Effector memory CD8-positive, alpha-beta T cell (primary cell): Measurements from ENCODE around the gene NAV3.
"Not testable (repeated sequence)": the region's sequence is repeated elsewhere in the genome, so short reads cannot be mapped to it uniquely, and the experiment has no call there.

Source experiments
- ATAC-seq: fragments of 150-1000 bp; cut with Tn5 transposase; replicated peaks from 2 replicates; pipeline ENCODE4 v1.10.0; 2021; ENCODE audit warnings: mild to moderate bottlenecking, moderate library complexity
- DNase-seq, 3 experiments: peaks; one replicate each; pipeline ENCODE4 v3.0.0; 2021
- H3K27ac Mint-ChIP-seq, 2 donors: one replicate each; pipeline ENCODE4 v1.8.0; 2022; ENCODE audit warnings: mild to moderate bottlenecking in 2 of 2, mixed read lengths in 2 of 2, moderate library complexity in 2 of 2
- H3K27me3 Mint-ChIP-seq, 2 donors: one replicate each; pipeline ENCODE4 v1.8.0; 2022; ENCODE audit warnings: mixed read lengths in 2 of 2
- H3K36me3 Mint-ChIP-seq: one replicate; pipeline ENCODE4 v1.8.0; 2022; ENCODE audit warnings: mild to moderate bottlenecking, moderate library complexity, mixed read lengths; ENCODE audit not compliant: insufficient read depth
- H3K4me1 Mint-ChIP-seq, 2 donors: one replicate each; pipeline ENCODE4 v1.8.0; 2022; ENCODE audit warnings: low read depth in 2 of 2, mixed read lengths in 2 of 2
- H3K4me3 Mint-ChIP-seq, 2 donors: one replicate each; pipeline ENCODE4 v1.8.0; 2022; ENCODE audit warnings: mild to moderate bottlenecking in 2 of 2, mixed read lengths in 2 of 2, moderate library complexity in 2 of 2
- H3K9me3 Mint-ChIP-seq, 2 donors: one replicate each; pipeline ENCODE4 v1.8.0; 2022; ENCODE audit warnings: mixed read lengths in 2 of 2

The NAV3 gene

DNA sequence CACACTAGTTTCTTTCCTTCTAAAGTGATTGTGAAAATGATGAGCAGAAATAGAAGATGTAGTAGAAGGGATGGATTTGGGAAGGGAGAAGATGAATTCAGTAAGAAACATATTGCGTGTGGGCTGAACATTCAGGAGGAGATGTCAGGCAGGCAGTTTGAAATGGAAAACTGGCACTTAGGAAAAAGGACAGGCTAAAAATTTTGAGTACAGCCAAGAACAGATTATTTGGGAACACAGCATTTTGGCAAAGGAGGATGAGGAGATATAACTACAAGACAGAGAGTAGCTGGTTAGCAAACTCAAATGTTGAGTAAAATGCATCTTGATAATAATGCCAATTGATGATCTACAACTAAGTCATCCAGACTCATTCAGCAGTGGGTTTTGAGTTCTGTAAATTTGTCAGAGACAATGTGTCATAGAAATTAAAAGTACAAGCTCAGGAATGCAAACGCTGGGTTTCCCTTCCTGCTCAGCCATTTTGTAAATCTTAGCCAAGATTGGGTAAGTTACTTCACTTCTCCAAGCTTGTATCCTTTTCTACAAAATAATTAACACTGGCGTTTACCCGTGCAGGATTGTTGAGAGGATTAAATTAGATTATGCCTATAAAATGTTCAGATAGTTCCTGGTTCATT lies 255.0 kb downstream of the NAV3 start:
- H3K36me3 Mint-ChIP-seq: no peaks in the 10 kb centered on the region

DNA sequence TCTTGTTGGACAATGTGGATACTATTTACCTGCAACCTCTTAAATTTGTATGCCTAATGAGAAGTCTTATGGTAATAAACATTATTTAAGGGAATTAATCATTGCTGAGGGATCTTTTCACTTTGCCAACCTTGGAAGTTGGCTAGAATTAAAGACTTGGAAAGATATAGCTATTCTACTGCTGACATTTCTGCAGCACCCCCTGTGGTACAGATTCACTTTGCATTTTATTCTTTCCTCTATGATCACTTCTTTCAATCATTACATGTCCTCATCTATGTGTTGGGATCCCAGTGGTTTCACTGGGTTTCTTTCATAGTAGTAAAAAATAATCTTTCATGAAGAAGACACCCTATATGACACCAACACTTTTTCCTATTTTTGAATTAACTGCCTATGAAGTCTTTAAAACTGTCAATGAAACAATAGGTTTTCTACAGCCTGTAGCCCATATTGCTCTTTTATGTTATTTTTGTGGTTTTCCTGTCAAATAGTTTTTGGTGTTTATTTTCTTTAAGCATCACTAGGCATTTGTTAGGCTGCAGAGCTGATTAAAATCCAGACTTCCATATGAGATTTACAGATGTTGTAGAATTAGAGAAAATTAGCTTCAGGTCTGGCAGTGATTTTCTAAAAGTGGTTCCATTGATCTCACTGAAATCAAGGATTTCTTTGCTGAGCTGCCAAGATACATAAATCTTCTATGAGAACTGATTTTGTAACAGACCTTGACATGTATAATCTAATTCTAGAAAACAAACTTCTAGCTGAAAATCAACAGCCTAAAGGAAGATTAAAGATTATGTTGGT lies 256.1 kb downstream of the NAV3 start:
- DNase-seq (no peak), ATAC-seq (no peak)
- peaks cover 0 to 1% of the 10 kb centered on the region in 2 donors for H3K9me3 Mint-ChIP-seq
- H3K27ac Mint-ChIP-seq: no peak overlapping the region
- H3K4me1 Mint-ChIP-seq: no peaks in the 10 kb centered on the region
- H3K36me3 Mint-ChIP-seq: no peaks in the 10 kb centered on the region
- no peaks in the 10 kb centered on the region for H3K27me3 Mint-ChIP-seq
- no peak overlapping the region for H3K4me3 Mint-ChIP-seq

More for the DNA sequence above, 255.0 kb downstream of the NAV3 start:
- no peak overlapping the region for H3K27ac Mint-ChIP-seq
- H3K9me3 Mint-ChIP-seq: peaks cover 0 to 1% of the 10 kb centered on the region in 2 donors
- H3K4me3 Mint-ChIP-seq: no peak overlapping the region
- no peaks in the 10 kb centered on the region for H3K4me1 Mint-ChIP-seq
- no peak for DNase-seq
- ATAC-seq: no peak
- no peaks in the 10 kb centered on the region for H3K27me3 Mint-ChIP-seq

GRCh38 chr12:78087363-78087675 lies 256.6 kb downstream of the NAV3 start:
- ATAC-seq: no peak
- no peaks in the 10 kb centered on the region for H3K4me1 Mint-ChIP-seq
- H3K27ac Mint-ChIP-seq: no peak overlapping the region
- DNase-seq: no peak
- H3K9me3 Mint-ChIP-seq: peaks cover 0 to 1% of the 10 kb centered on the region in 2 donors
- no peaks in the 10 kb centered on the region for H3K27me3 Mint-ChIP-seq
- H3K4me3 Mint-ChIP-seq: no peak overlapping the region
- no peaks in the 10 kb centered on the region for H3K36me3 Mint-ChIP-seq

GRCh38 chr12:78088391-78088832 lies 257.7 kb downstream of the NAV3 start:
- Mint-ChIP-seq H3K4me3 (no peak overlapping the region), H3K27ac (no peak overlapping the region), H3K9me3 (peaks cover 0 to 1% of the 10 kb centered on the region in 2 donors), H3K36me3 (no peaks in the 10 kb centered on the region), H3K27me3 (no peaks in the 10 kb centered on the region), H3K4me1 (no peaks in the 10 kb centered on the region)
- ATAC-seq: no peak
- no peak for DNase-seq

DNA sequence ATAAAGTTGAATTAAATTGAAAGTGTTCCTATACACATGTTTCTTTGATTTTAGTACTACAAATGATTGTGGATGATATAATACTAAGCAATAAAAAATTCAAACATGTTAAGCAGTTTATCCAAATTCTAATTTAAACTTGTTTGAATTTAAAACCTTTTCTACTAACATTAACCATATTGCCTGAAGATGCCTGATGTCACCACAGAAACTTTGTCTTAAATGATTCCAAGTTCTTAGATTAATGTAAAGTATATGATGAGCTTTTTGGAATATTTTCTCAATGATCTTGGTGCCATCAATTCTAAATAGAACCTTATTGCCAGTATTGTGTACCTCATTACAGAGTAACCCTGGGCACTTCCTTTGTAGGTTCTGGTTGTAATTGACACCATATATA lies 259.6 kb downstream of the NAV3 start:
- no peak overlapping the region for H3K4me3 Mint-ChIP-seq

GRCh38 chr12:78095623-78096022 lies 264.9 kb downstream of the NAV3 start:
- Mint-ChIP-seq H3K27ac (no peak overlapping the region), H3K36me3 (no peaks in the 10 kb centered on the region), H3K27me3 (no peaks in the 10 kb centered on the region), H3K4me1 (no peaks in the 10 kb centered on the region), H3K9me3 (peaks cover 3 to 12% of the 10 kb centered on the region in 2 donors), H3K4me3 (no peak overlapping the region)
- DNase-seq (no peak), ATAC-seq (no peak)

More for the DNA sequence above, 259.6 kb downstream of the NAV3 start:
- DNase-seq: no peak
- Mint-ChIP-seq H3K4me1 (no peaks in the 10 kb centered on the region), H3K27me3 (no peaks in the 10 kb centered on the region), H3K9me3 (peaks cover 2 to 3% of the 10 kb centered on the region in 2 donors), H3K36me3 (no peaks in the 10 kb centered on the region), H3K27ac (no peak overlapping the region)
- ATAC-seq: no peak

DNA sequence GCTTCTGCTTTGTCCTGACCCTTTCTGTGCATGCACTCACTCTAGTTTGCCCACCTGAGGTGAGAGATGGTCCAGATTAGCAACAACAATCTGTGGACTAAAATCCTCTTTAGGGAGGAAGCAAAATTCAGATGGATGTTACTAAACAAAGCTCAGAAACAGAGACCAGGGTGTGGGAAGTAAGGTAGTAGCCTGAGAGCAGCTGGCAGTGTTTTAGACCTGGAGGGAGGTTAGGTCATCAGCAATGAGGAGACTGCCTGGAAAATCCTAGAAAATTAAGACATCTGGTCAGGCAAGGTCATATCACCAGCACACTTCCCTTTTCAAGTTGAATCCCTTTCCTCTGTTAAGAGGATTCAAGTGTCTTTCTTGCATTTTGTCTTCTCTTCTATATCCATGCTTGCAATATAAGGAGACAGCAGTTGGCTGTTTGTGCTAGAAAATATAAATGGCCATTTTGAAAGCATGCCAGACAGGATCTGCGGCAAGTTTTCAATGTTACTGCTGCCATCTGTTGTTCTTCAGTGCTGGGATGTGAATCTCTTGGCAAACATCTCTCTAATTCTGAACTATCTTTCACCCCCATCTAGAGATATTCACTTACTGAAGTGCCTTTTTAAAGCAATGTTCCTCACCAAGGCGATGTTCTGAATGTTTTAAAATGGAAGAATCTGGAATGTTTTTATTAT lies 266.4 kb downstream of the NAV3 start:
- Mint-ChIP-seq H3K4me1 (no peaks in the 10 kb centered on the region), H3K36me3 (no peaks in the 10 kb centered on the region), H3K27ac (no peak overlapping the region), H3K4me3 (no peak overlapping the region), H3K9me3 (peaks cover 3 to 17% of the 10 kb centered on the region in 2 donors), H3K27me3 (no peaks in the 10 kb centered on the region)
- ATAC-seq (no peak), DNase-seq (no peak)

- no peaks in the 10 kb centered on the region for H3K36me3 Mint-ChIP-seq
- DNase-seq: no peak
- no peak overlapping the region for H3K27ac Mint-ChIP-seq
- no peaks in the 10 kb centered on the region for H3K27me3 Mint-ChIP-seq
- ATAC-seq: no peak
- peaks cover 3 to 17% of the 10 kb centered on the region in 2 donors for H3K9me3 Mint-ChIP-seq
- no peaks in the 10 kb centered on the region for H3K4me1 Mint-ChIP-seq
- no peak overlapping the region for H3K4me3 Mint-ChIP-seq
Measured at GRCh38 chr12:78099806-78100205, 269.1 kb downstream of the NAV3 start.

GRCh38 chr12:78101113-78101876 lies 270.6 kb downstream of the NAV3 start:
- Mint-ChIP-seq H3K27me3 (no peaks in the 10 kb centered on the region), H3K4me3 (no peak overlapping the region), H3K27ac (no peak overlapping the region), H3K36me3 (no peaks in the 10 kb centered on the region), H3K4me1 (no peaks in the 10 kb centered on the region), H3K9me3 (peaks cover 0 to 10% of the 10 kb centered on the region in 2 donors)
- ATAC-seq (no peak), DNase-seq (no peak)

DNA sequence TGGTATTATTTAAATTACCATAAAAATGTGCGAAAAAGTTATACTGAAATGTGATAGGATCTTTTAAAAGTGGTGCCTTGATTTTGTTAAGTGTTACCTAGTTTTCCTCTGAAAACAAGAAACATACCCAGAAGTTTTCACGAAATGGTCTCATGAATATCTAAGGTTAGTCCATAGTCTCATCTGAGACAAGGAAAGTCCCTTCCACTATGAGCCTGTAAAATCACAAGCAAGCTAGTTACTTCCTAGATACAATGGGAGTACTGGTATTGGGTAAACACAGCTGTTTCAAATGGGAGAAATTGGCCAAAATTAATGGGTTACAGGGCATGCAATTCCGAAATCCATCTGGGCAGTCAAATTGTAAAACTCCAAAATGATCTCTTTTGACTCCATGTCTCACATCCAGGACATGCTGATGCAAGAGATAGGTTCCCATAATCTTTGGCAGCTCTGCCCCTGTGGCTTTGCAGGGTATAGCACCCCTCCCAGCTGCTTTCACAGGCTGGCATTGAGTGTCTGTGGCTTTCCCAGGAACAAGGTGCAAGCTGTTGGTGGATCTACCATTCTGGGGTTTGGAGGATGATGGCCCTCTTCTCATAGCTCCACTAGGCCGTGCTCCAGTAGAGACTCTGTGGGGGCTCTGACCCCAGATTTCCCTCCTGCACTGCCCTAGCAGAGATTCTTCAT lies 271.4 kb downstream of the NAV3 start:
- Mint-ChIP-seq H3K27ac (no peak overlapping the region), H3K27me3 (no peaks in the 10 kb centered on the region), H3K36me3 (no peaks in the 10 kb centered on the region), H3K9me3 (peaks cover 0 to 10% of the 10 kb centered on the region in 2 donors), H3K4me1 (no peaks in the 10 kb centered on the region), H3K4me3 (no peak overlapping the region)
- ATAC-seq: no peak
- no peak for DNase-seq

DNA sequence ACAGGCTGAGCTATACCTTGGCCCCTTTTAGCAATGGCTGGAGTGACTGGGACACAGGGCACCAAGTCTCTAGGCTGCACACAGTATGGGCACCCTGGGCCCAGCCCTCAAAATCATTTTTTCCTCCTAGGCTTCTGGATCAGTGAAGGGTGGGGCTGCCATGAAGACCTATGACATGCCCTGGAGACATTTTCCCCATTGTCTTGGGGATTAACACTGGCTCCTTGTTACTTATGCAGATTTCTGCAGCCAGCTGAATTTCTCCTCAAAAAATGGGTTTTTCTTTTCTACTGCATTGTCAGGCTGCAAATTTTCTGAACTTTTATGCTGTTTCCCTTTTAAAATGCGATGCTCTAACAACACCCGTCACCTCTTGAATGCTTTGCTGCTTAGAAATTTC lies 272.1 kb downstream of the NAV3 start:
- not testable (repeated sequence) for H3K27me3 Mint-ChIP-seq, DNase-seq, H3K27ac Mint-ChIP-seq, ATAC-seq, H3K4me3 Mint-ChIP-seq, H3K4me1 Mint-ChIP-seq, H3K36me3 Mint-ChIP-seq
- peaks cover 0 to 15% of the 10 kb centered on the region in 2 donors for H3K9me3 Mint-ChIP-seq

GRCh38 chr12:78115889-78116288 lies 285.2 kb downstream of the NAV3 start:
- no peak overlapping the region for H3K4me3 Mint-ChIP-seq
- no peak for ATAC-seq

GRCh38 chr12:78118036-78118435 lies 287.3 kb downstream of the NAV3 start:
- DNase-seq: no peak
- Mint-ChIP-seq H3K4me3 (no peak overlapping the region), H3K27me3 (no peaks in the 10 kb centered on the region), H3K9me3 (peaks cover 0 to 4% of the 10 kb centered on the region in 2 donors), H3K4me1 (no peaks in the 10 kb centered on the region), H3K36me3 (no peaks in the 10 kb centered on the region), H3K27ac (no peak overlapping the region)
- ATAC-seq: no peak

More at GRCh38 chr12:78115889-78116288, 285.2 kb downstream of the NAV3 start:
- DNase-seq: no peak
- Mint-ChIP-seq H3K27me3 (no peaks in the 10 kb centered on the region), H3K27ac (no peak overlapping the region), H3K9me3 (peaks cover 5 to 11% of the 10 kb centered on the region in 2 donors), H3K4me1 (no peaks in the 10 kb centered on the region), H3K36me3 (no peaks in the 10 kb centered on the region)
